HG02571 (cell line): ENCODE results near the gene RCSD1.
"Not testable (repeated sequence)": the region's sequence is repeated elsewhere in the genome, so short reads cannot be mapped to it uniquely, and the experiment has no call there.

Experiments used
- ATAC-seq: cut with Tn5 transposase; IDR thresholded peaks from one replicate; pipeline ENCODE4 v1.9.1; 2021; ENCODE audit warnings: mild to moderate bottlenecking, moderate library complexity; ENCODE audit not compliant: unreplicated experiment

Gene RCSD1

DNA sequence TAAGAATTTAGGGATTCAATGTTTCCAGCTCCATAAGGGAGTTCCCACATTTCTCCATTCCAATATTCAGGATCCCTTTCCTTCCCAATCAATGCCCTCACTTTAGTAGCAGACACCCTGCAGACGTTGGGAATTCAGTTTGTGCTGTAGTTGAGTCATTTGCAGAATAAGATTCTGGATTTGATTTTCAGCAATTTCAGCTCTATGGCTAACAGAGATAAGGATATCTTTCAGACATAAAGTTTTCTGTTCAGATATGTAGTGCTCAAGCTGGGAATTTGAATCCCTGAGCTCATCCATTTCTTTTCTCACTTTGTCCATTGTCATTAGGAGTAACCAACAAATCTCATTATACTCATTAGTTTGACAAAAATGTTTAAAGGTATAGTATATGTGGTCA lies 104.8 kb downstream of the RCSD1 start:
- no peak for ATAC-seq

GRCh38 chr1:167737169-167737568 lies 107.1 kb downstream of the RCSD1 start:
- no peak for ATAC-seq

- no peak for ATAC-seq
Measured at GRCh38 chr1:167738158-167738557, 108.1 kb downstream of the RCSD1 start.

DNA sequence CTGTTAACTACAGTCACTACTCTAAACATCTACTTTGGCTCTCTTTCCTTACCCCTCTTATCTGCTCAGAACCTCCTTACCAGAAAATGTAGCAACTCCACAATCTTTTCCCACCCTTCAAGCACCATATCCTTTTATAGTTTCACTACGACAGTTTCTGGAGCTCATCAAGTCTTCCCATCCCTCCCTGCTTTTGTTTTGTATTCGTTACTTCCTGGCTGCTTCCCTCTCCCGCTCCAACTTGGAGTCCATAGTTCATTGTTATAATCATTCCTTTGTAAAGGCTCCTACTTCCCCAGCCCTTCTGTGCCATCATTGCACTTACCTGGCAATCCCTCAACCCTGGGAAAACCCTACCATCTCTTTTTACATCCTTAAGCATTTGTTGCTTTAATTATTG lies 109.7 kb downstream of the RCSD1 start:
- ATAC-seq: no peak

- not testable (repeated sequence) for ATAC-seq
Measured at GRCh38 chr1:167741103-167741502, 111.1 kb downstream of the RCSD1 start.

GRCh38 chr1:167742392-167743057 lies 112.5 kb downstream of the RCSD1 start:
- not testable (repeated sequence) for ATAC-seq

DNA sequence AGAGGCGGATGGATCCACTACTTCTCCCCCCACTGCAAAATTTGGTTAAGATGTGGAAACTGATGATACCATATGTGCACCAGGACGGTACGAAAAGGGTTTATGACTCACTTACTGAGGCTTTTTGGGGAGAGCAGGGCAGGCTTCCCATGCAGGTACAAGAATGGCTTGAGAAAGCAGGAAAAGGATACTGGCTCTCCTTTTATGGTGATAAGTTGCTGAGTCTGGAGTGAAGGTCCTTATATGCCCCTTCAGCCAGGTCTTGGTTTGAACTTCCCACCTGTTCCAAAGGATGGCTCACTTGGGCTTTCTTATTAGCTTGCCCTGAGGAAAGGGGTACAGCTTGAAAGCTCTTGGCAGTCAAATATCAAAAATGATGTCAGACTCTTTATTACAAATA lies 114.9 kb downstream of the RCSD1 start:
- ATAC-seq: no peak

DNA sequence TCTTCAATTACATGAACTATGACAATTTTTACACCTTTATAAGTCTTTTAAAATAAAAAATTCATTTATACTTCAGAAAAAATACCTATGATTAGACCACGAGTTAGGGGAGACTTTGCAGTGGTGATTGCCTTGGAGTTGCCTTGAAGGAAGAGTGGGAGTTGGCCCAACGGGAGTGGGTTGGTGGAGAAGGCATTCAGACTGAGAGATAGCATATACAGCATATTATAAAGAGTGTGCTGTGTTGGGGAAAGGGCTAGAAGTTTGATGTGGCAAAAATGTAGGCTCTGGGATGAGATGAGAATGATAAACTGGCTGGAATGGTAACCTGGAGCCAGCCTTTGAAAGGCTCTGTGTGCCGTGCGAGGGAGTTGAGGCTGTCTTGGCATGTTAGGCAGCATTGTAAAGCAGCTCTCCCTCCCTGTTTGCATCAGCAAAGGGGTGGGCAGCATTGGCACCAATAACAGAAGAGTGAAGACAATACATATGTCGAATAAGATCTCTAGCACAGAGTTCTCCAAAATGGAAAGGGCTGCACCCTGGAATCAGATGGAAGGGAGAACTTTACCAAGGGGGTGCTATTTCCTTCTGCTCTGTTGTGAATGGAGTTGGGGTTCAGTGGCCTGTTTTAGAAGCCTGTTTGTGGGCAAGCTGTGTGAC lies 116.1 kb downstream of the RCSD1 start:
- ATAC-seq: no peak

GRCh38 chr1:167746988-167747655 lies 117.1 kb downstream of the RCSD1 start:
- no peak for ATAC-seq

DNA sequence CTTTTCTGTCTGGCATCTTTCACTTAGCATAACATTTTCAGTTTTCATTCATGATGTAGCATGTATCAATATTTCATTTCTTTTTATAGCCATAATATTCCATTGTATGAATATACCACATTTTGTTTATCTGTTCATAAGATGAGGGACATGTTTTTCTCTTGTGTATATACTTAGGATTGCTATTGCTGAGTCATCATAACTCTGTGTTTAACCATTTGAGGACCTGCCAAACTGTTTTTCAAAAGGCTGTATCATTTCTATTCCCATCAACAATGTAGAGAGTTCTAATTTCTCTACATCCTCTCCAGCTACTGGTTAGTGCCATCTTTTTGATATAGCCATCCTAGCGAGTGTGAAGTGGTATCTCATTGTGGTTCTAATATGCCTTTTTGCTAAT lies 118.0 kb downstream of the RCSD1 start:
- no peak for ATAC-seq

DNA sequence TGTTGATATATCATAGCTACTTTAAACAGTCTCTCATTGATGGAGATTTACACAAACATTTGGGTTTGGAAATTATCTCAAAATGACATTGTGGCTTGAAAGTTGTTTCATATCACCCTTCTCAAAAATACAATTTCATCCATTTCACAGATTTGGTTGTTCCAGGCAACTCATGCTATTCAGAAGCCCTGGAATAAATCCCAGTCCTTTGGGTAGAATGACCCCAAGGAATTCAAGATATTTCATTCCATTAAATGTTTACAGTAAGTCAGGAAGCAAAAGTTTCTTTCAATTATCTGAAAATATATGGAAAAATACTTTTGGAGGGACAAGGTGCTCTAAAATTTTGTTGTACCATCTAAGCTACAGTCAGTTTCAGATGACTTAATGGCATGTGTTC lies 118.9 kb downstream of the RCSD1 start:
- ATAC-seq: no peak

DNA sequence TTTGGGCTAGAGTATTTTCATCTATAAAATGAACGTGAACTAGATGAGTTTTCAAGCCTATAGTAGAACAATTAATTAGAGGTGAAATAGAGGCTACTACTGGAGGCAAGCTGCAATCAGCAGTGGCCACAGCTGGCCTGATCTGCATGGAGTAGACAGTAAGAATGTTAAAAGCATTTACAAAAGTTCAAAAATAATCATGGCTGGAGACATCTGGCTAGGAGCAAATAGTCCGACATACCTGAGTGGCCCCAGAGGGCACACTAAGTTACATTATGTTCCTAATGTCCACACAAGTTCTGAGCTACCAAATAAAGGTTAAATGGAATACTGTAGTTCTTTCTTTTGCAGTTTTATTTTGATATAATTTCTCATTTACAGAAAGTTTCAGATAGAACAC lies 119.7 kb downstream of the RCSD1 start:
- ATAC-seq: no peak

DNA sequence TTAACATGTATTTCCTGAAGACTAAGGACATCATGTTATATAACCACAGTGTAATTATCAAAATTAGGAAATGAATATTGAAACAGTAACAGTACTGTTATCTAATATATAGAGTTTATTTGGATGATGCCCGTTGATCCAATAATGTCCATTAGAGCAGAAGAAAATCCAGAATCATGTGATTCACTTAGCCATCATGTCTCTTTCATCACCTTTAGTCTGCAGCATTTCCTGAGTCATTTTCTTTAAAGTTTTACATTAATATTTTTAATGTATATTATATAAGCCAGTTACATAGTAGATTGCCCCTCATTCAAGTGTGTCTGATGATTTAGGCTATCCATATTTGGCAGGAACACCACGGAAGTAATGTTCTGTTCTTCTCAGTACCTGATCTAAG lies 120.6 kb downstream of the RCSD1 start:
- no peak for ATAC-seq

- ATAC-seq: no peak
Measured at GRCh38 chr1:167751676-167752075, 121.6 kb downstream of the RCSD1 start.

DNA sequence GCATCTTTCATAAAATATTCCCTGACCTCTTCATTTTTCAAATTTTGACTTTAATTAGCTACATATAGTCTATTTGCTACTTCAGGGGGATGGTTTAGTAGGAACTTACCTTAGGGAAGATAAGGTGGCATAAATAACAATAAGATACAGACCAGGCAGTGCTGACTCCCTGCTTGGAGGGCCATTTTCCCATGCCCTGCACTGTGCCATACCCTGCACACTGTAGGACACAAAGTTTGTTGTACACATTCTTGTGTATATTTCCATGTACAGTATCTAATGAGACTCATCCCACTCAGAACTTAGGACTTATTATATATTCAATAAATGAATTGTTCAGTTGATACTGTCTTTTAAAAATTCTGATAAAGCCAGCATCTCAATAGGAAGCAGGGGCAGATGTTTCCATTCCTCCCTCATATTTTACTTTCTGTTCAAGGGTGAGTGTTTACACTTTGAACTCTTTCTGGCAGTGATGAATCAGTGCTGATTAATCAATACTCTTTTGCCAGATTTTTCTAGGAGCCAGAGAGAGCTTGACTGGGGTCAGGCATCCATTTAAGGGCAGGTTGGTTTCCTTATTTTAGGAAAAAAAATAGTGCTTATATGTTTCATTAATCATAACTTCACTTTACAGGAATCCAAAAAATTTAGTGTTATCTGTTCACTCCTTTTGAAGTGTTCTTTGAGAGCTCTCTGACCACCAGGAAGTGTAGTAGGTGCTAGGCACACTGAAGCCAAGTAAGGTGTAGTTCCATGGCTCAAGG lies 122.4 kb downstream of the RCSD1 start:
- no peak for ATAC-seq

DNA sequence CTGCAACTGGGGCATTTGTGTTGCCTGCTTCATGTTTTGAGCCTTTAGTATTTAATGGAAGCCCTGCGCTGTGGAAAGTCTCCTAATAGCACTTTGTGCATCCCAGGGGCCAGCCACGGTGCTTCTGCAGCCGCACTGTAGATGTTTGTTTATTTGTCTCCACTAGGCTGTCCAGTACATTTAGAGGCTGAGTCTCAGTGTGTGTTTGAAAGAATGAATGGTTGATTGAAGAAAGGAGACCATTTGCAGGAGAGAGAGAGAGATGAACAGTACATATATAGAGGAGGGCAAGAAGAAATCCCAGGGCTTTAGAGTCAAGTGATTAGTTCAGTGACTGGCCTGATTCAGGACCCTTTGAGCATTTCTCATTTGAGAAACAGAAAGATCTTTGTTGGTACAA lies 125.6 kb downstream of the RCSD1 start:
- no peak for ATAC-seq
